Measurements from ENCODE around the gene CCDC87.

CCDC87 gene

DNA sequence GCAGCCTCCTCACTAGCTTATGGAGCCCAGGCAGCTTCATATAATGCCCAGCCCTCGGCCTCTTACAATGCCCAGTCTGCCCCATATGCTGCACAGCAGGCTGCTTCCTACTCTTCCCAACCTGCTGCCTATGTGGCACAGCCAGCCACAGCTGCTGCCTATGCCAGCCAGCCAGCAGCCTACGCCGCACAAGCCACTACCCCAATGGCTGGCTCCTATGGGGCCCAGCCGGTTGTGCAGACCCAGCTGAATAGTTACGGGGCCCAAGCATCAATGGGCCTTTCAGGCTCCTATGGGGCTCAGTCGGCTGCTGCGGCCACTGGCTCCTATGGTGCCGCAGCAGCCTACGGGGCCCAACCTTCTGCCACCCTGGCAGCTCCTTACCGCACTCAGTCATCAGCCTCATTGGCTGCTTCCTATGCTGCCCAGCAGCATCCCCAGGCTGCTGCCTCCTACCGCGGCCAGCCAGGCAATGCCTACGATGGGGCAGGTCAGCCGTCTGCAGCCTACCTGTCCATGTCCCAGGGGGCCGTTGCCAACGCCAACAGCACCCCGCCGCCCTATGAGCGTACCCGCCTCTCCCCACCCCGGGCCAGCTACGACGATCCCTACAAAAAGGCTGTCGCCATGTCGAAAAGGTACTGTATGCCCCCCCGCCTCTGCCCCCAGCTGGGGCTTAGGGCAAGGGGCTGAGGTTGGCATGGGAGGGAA is 32.3 kb upstream of the CCDC87 start:
- peaks cover 98% of the 10 kb centered on the region for H4K20me1 ChIP-seq (ENCODE audit: insufficient read depth, low read length)
- no peak overlapping the region for H3K27ac ChIP-seq (ENCODE audit: low read length)
- H3K36me3 ChIP-seq (replicated peaks; ENCODE audit: low read depth, low read length) = peaks cover 85% of the 10 kb centered on the region
- no peaks in the 10 kb centered on the region for H3K27me3 ChIP-seq (ENCODE audit: low read depth, low read length)
- no peak overlapping the region for H3K4me2 ChIP-seq (ENCODE audit: low read length)
- H3K79me2 ChIP-seq (ENCODE audit: low read length) = peaks cover 100% of the 10 kb centered on the region
- H3K9me3 ChIP-seq (ENCODE audit: insufficient read depth, low read length) = no peaks in the 10 kb centered on the region
- H2AFZ ChIP-seq (ENCODE audit: low read depth, low read length) = no peak overlapping the region
- H3K9ac ChIP-seq (ENCODE audit: low read length) = no peak overlapping the region
- H3K4me3 ChIP-seq (ENCODE audit: low read length) = no peak overlapping the region
- TF ChIP-seq, protein P1, sequence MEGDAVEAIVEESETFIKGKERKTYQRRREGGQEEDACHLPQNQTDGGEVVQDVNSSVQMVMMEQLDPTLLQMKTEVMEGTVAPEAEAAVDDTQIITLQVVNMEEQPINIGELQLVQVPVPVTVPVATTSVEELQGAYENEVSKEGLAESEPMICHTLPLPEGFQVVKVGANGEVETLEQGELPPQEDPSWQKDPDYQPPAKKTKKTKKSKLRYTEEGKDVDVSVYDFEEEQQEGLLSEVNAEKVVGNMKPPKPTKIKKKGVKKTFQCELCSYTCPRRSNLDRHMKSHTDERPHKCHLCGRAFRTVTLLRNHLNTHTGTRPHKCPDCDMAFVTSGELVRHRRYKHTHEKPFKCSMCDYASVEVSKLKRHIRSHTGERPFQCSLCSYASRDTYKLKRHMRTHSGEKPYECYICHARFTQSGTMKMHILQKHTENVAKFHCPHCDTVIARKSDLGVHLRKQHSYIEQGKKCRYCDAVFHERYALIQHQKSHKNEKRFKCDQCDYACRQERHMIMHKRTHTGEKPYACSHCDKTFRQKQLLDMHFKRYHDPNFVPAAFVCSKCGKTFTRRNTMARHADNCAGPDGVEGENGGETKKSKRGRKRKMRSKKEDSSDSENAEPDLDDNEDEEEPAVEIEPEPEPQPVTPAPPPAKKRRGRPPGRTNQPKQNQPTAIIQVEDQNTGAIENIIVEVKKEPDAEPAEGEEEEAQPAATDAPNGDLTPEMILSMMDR (IDR thresholded peaks at IDR 0.05; ENCODE audit: low read depth, low read length) = no peak
- TF ChIP-seq EZH2phosphoT487 (IDR thresholded peaks at IDR 0.05; ENCODE audit: low read depth) = no peak
- H3K4me1 ChIP-seq (ENCODE audit: low read length) = peaks cover 3% of the 10 kb centered on the region; the same call in 1 of the 2 replicates

- Histone ChIP-seq H3K4me3 (ENCODE audit: low read length) (no peak overlapping the region), H2AFZ (ENCODE audit: low read depth, low read length) (no peak overlapping the region), H3K27ac (ENCODE audit: low read length) (no peak overlapping the region), H3K4me2 (ENCODE audit: low read length) (no peak overlapping the region), H3K27me3 (ENCODE audit: low read depth, low read length) (no peaks in the 10 kb centered on the region), H3K79me2 (ENCODE audit: low read length) (peaks cover 100% of the 10 kb centered on the region), H3K9ac (ENCODE audit: low read length) (no peak overlapping the region), H3K4me1 (ENCODE audit: low read length) (peaks cover 7% of the 10 kb centered on the region; the same call in 1 of the 2 replicates), H3K9me3 (ENCODE audit: insufficient read depth, low read length) (no peaks in the 10 kb centered on the region), H4K20me1 (ENCODE audit: insufficient read depth, low read length) (peaks cover 96% of the 10 kb centered on the region), H3K36me3 (replicated peaks; ENCODE audit: low read depth, low read length) (peaks cover 81% of the 10 kb centered on the region)
- TF ChIP-seq, protein P1 (IDR thresholded peaks at IDR 0.05; ENCODE audit: low read depth, low read length) = no peak
- TF ChIP-seq EZH2phosphoT487 (IDR thresholded peaks at IDR 0.05; ENCODE audit: low read depth) = no peak
Measured at GRCh38 chr11:66624450-66624849, 31.6 kb upstream of the CCDC87 start.

DNA sequence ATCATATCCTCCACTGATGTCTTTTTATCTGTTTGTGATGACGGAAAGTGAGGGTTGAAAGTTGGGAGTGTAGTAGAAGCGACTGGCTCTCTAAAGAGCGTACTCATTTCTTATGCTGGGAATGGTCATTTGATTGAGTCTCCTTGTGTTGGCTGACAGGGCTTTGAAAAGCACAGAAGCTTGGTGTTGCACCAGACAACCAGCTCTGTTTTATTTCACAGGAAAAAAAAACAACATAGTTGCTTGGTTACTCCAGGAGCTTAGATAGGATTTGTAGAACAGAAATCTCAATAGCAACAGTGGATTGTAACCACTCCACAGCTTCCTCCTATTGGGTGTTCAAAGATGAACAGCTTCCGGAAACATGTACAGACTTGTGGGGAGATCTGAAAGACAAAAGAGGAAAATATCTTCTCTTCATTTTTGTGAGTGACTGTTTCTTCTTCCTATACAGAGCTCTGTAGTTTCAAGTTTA is 26.3 kb upstream of the CCDC87 start:
- Histone ChIP-seq H3K9ac (ENCODE audit: low read length) (no peak overlapping the region), H3K4me1 (ENCODE audit: low read length) (peaks cover 27% of the 10 kb centered on the region), H3K36me3 (replicated peaks; ENCODE audit: low read depth, low read length) (peaks cover 51% of the 10 kb centered on the region), H3K79me2 (ENCODE audit: low read length) (peaks cover 92% of the 10 kb centered on the region), H2AFZ (ENCODE audit: low read depth, low read length) (no peak overlapping the region), H3K9me3 (ENCODE audit: insufficient read depth, low read length) (no peaks in the 10 kb centered on the region), H4K20me1 (ENCODE audit: insufficient read depth, low read length) (peaks cover 70% of the 10 kb centered on the region), H3K4me2 (ENCODE audit: low read length) (peak overlapping the region; percentile 94), H3K27ac (ENCODE audit: low read length) (peak overlapping the region; percentile 21), H3K27me3 (ENCODE audit: low read depth, low read length) (no peaks in the 10 kb centered on the region), H3K4me3 (ENCODE audit: low read length) (peak overlapping the region; percentile 88)
- TF ChIP-seq, protein P1 (IDR thresholded peaks at IDR 0.05; ENCODE audit: low read depth, low read length) = no peak
- TF ChIP-seq EZH2phosphoT487 (IDR thresholded peaks at IDR 0.05; ENCODE audit: low read depth) = no peak

DNA sequence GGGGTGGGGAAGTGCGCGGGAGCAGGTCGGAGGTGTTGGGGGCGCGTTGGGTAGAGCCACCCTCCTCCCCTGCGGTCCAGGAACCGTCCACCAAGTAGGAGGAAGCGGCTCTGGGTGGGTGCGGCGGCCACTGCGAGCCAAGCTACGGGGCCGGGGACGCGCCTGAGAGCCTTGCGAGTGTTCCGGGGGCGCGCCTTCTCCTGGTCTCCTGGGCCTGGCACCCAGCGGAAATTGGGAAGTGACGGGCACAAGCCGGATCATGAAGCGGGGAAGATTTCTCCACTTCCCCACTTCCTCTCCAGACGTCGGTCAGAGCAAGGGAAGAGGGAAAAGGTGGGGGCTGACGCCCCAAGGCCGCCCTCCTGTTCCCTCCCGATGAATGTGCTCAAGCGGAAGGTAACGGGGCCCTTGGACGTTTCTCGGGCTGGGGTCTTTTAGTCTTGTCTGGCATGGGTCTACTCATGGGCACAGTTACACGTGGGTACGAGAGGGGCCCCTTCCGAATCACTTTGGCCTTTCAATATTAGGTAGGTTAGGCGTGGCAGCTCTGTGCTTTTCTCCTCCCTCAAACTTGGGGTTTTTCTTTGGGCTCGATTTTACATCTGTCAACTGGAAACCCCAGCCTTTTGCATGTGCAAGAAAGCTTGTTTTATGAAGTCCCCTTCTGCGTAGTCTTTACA is 24.4 kb upstream of the CCDC87 start:
- Histone ChIP-seq H3K27ac (ENCODE audit: low read length) (peak overlapping the region; percentile 74), H3K4me3 (ENCODE audit: low read length) (peak overlapping the region; percentile 88), H3K36me3 (replicated peaks; ENCODE audit: low read depth, low read length) (peaks cover 33% of the 10 kb centered on the region), H3K4me2 (ENCODE audit: low read length) (peak overlapping the region; percentile 94), H3K79me2 (ENCODE audit: low read length) (peaks cover 74% of the 10 kb centered on the region), H3K9me3 (ENCODE audit: insufficient read depth, low read length) (no peaks in the 10 kb centered on the region), H4K20me1 (ENCODE audit: insufficient read depth, low read length) (peaks cover 52% of the 10 kb centered on the region), H2AFZ (ENCODE audit: low read depth, low read length) (no peak overlapping the region), H3K9ac (ENCODE audit: low read length) (peak overlapping the region; percentile 86), H3K27me3 (ENCODE audit: low read depth, low read length) (no peaks in the 10 kb centered on the region), H3K4me1 (ENCODE audit: low read length) (peaks cover 27% of the 10 kb centered on the region)
- no peak for TF ChIP-seq EZH2phosphoT487 (IDR thresholded peaks at IDR 0.05; ENCODE audit: low read depth)
- TF ChIP-seq, protein P1 (IDR thresholded peaks at IDR 0.05; ENCODE audit: low read depth, low read length) = no peak

Data from OCI-LY3 (cell line).